Sigmoid colon (tissue), 4 donors: ENCODE data around the gene AUTS2.

ENCODE experiments used
- CTCF ChIP-seq, 4 experiments: fragments of 450-650 bp in 3 of 4; fragments of 200-600 bp in 1 of 4; IDR thresholded peaks; one replicate each; pipeline ENCODE4 v1.5.1; 2016 to 2019; ENCODE audit warnings: antibody characterized with exemption in 4 of 4, mild to moderate bottlenecking in 3 of 4, moderate library complexity in 2 of 4
- POLR2A ChIP-seq, 2 donors: fragments of 450-650 bp; IDR thresholded peaks; one replicate each; pipeline ENCODE4 v1.6.1; 2016; ENCODE audit warnings: antibody characterized with exemption in 2 of 2, mild to moderate bottlenecking in 2 of 2, moderate library complexity in 2 of 2
- POLR2AphosphoS5 ChIP-seq, 4 donors: sonication (generic); formaldehyde crosslinking; IDR thresholded peaks; one replicate each; pipeline ENCODE4 v1.6.1; 2017; ENCODE audit warnings: antibody characterized with exemption in 4 of 4

GRCh38 chr7:70137126-70137525, 538.9 kb downstream of the AUTS2 start:
- no peak for TF ChIP-seq CTCF (IDR thresholded peaks at IDR 0.05)
- TF ChIP-seq POLR2A (IDR thresholded peaks at IDR 0.05) = no peak
- TF ChIP-seq POLR2AphosphoS5 (IDR thresholded peaks at IDR 0.05) = no peak
